Astrocyte of the cerebellum (primary cell): ENCODE results near the gene KLHL40.

ENCODE experiments used
- DNase-seq: peaks from one replicate; pipeline ENCODE4 v3.0.0-alpha.2; 2011; ENCODE audit warnings: low read depth
- H3K4me3 ChIP-seq: 2 replicates; pipeline ENCODE4 v1.5.1; 2011; ENCODE audit warnings: mild to moderate bottlenecking, low read depth, low read length, moderate library complexity
- CTCF ChIP-seq: IDR thresholded peaks from 2 replicates; pipeline ENCODE4 v1.5.1; 2012; ENCODE audit warnings: low read length, low read depth, moderate library complexity, mild to moderate bottlenecking; ENCODE audit errors: missing control alignments
- in situ Hi-C: cut with HindIII; loops from 2 replicates; pipeline ENCODE4 v1.10.0; 2017; ENCODE audit warnings: low sequenced_read_pairs

Gene KLHL40

DNA sequence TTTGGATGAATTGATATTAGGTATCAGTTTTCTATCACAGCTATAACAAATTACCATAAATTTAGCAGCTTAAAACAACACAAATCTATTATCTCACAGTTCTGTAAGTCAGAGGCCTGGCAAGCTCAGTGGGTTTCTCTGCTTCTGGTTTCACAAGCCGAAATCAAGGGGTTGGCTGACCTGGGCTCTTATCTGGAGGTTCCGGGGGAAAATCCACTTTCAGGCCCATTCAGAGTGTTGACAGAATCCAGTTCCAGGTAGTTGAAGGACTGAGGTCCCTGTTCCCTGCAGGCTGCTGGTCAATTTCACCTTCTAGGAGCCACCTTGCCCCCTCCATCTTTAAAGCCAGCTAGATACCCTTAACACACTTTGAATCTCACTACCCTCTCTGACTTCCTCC lies 28.4 kb downstream of the KLHL40 start:
- DNase-seq = no peak
- H3K4me3 ChIP-seq = no peak overlapping the region
- in situ Hi-C loops = no loop called here
- no peak for TF ChIP-seq CTCF

- no peak for DNase-seq
- no peak for TF ChIP-seq CTCF
- no peak overlapping the region for H3K4me3 ChIP-seq
- in situ Hi-C loops = no loop called here
These were observed 29.0 kb downstream of the KLHL40 start for GRCh38 chr3:42714171-42714852.

DNA sequence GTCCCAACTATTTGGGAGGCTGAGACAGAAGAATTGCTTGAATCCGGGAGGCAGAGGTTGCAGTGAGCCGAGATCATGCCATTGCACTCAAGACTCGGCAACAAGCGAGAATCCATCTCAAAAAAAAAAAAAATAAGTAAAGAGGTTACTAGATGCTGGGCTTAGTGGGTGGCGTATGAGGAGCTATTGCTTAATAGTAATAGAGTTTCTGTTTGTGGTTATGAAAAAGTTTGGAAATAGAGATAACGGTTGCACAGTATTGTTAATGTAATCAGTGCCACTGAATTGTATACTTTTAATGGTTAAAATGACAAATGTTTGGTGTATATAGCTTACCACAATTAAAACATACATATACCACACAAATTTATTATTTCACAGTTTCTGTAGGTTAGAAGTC lies 32.0 kb downstream of the KLHL40 start:
- no peak for DNase-seq
- in situ Hi-C loops = no loop called here
- H3K4me3 ChIP-seq = no peak overlapping the region
- TF ChIP-seq CTCF = no peak

DNA sequence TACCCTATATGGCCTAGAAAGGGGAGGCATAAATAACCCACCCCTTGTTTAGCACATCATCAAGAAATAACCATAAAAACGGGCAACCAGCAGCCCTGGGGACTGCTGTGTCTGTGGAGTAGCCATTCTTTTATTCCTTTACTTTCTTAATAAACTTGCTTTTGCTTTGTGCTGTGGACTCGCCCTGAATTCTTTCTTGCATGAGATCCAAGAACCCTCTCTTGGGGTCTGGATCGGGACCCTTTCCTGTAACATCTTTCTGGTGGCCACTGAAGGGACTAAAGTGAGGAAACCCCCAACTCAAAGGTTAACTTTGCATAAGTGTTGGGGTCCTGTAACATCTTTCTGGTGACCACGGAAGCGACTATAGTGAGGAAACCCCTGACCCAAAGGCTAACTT lies 33.0 kb downstream of the KLHL40 start:
- in situ Hi-C loops = no loop called here
- H3K4me3 ChIP-seq = no peak overlapping the region
- no peak for DNase-seq
- TF ChIP-seq CTCF = no peak

DNA sequence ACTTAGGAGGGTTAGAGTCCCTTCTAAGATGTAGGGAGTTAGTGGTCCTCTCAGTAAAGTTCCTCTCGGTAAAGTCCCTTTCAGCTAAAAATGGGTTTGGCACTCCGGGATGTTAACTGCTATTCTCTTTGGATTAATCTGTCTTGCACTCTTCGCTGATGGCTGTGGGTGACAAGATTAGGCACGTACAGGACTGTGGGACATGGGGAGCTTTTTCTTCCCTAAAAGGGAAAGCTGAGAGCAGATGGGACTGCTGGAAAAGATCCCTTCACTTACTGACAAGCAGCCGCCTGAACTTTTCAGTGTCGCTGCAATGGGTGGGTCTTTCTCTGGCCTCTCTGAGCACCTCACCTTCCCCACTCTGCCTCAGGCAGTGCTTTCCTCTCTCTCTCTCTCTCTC lies 33.7 kb downstream of the KLHL40 start:
- in situ Hi-C loops = no loop called here
- H3K4me3 ChIP-seq = no peak overlapping the region
- TF ChIP-seq CTCF = no peak
- DNase-seq = no peak

- no peak overlapping the region for H3K4me3 ChIP-seq
- in situ Hi-C loops = no loop called here
- no peak for TF ChIP-seq CTCF
- DNase-seq = no peak
These were observed 34.8 kb downstream of the KLHL40 start for GRCh38 chr3:42720126-42720525.
